HepG2 (cell line): ENCODE data around the gene TPX2. TPM values are rescaled to one million over a fixed set of nuclear protein-coding genes. Genes with fewer than 3 reads are reported as not detected.
A peak's percentile ranks its signal among the peaks of the same experiment; 100 is the strongest.

ENCODE experiments used
- AFF4 ChIP-seq: sonication (generic); formaldehyde crosslinking; IDR thresholded peaks from 2 replicates; pipeline ENCODE4 v1.4.0; 2020; ENCODE audit warnings: missing genetic modification reagents
- ARHGAP35 ChIP-seq: sonication (generic); formaldehyde crosslinking; IDR thresholded peaks from 2 replicates; pipeline ENCODE4 v1.9.0; 2022; ENCODE audit warnings: mild to moderate bottlenecking, inconsistent platforms, moderate library complexity, missing genetic modification reagents, borderline replicate concordance
- ATAD3A ChIP-seq: sonication (generic); formaldehyde crosslinking; IDR thresholded peaks from 2 replicates; pipeline ENCODE4 v1.4.0; 2020; ENCODE audit warnings: missing genetic modification reagents
- BCL6 ChIP-seq: IDR thresholded peaks from 2 replicates; pipeline ENCODE4 v1.6.1; 2016; ENCODE audit warnings: missing genetic modification reagents, missing compliant biosample characterization
- CENPBD1 ChIP-seq: sonication (generic); formaldehyde crosslinking; IDR thresholded peaks from 2 replicates; pipeline ENCODE4 v1.8.0; 2022; ENCODE audit warnings: missing genetic modification reagents, low read depth, mild to moderate bottlenecking, borderline replicate concordance
- EP300 ChIP-seq, 3 experiments: sonication (generic) in 1 of 3; formaldehyde crosslinking in 1 of 3; IDR thresholded peaks; 2 replicates each; pipeline versions ENCODE4 v1.5.1 to v1.6.1; 2011 to 2020; ENCODE audit warnings: low read depth in 2 of 3, low read length in 2 of 3, borderline replicate concordance in 1 of 3, improper control_type of control experiment in 1 of 3, mild to moderate bottlenecking in 1 of 3, missing genetic modification reagents in 1 of 3, moderate library complexity in 1 of 3
- ESRRA ChIP-seq: sonication (generic); formaldehyde crosslinking; IDR thresholded peaks from 2 replicates; pipeline ENCODE4 v1.5.1; 2020; ENCODE audit warnings: mild to moderate bottlenecking, low read depth, missing genetic modification reagents
- HDAC2 ChIP-seq: sonication (generic); formaldehyde crosslinking; IDR thresholded peaks from 2 replicates; pipeline ENCODE4 v1.4.0; 2020; ENCODE audit warnings: missing genetic modification reagents
- HOXA9 ChIP-seq: sonication (generic); formaldehyde crosslinking; IDR thresholded peaks from 2 replicates; pipeline ENCODE4 v1.8.1; 2022; ENCODE audit warnings: missing genetic modification reagents, mild to moderate bottlenecking, moderate library complexity, borderline replicate concordance
- IRF9 ChIP-seq: sonication (generic); formaldehyde crosslinking; IDR thresholded peaks from 2 replicates; pipeline ENCODE4 v1.8.0; 2022; ENCODE audit warnings: missing genetic modification reagents, mild to moderate bottlenecking, borderline replicate concordance
- KAT2B ChIP-seq: fragments of 150-350 bp; IDR thresholded peaks from 2 replicates; pipeline ENCODE4 v1.6.1; 2014; ENCODE audit warnings: low read depth, low read length, borderline replicate concordance
- ONECUT2 ChIP-seq: sonication (generic); formaldehyde crosslinking; IDR thresholded peaks from 2 replicates; pipeline ENCODE4 v1.4.0; 2020; ENCODE audit warnings: missing genetic modification reagents
- RFXANK ChIP-seq: IDR thresholded peaks from 2 replicates; pipeline ENCODE4 v1.6.1; 2016
- SMC3 ChIP-seq: IDR thresholded peaks from 2 replicates; pipeline ENCODE4 v1.6.1; 2011; ENCODE audit warnings: low read length, improper control_type of control experiment
- TAF1 ChIP-seq: sonication (generic); formaldehyde crosslinking; IDR thresholded peaks from 2 replicates; pipeline ENCODE4 v1.4.0; 2020; ENCODE audit warnings: missing genetic modification reagents
- TOPORS ChIP-seq: sonication (generic); formaldehyde crosslinking; IDR thresholded peaks from 2 replicates; pipeline ENCODE4 v1.8.0; 2023; ENCODE audit warnings: mild to moderate bottlenecking, missing genetic modification reagents
- ZBTB10 ChIP-seq: sonication (generic); formaldehyde crosslinking; IDR thresholded peaks from 2 replicates; pipeline ENCODE4 v1.4.0; 2020; ENCODE audit warnings: missing genetic modification reagents, borderline replicate concordance
- ZNF296 ChIP-seq: sonication (generic); formaldehyde crosslinking; conservative IDR thresholded peaks from 2 replicates; pipeline ENCODE4 v1.5.0; 2020; ENCODE audit warnings: mild to moderate bottlenecking, missing genetic modification reagents
- ZNF350 ChIP-seq: sonication (generic); formaldehyde crosslinking; IDR thresholded peaks from 2 replicates; pipeline ENCODE4 v1.4.0; 2020; ENCODE audit warnings: mild to moderate bottlenecking, low read depth, missing genetic modification reagents, borderline replicate concordance
- ZNF790 ChIP-seq: sonication (generic); formaldehyde crosslinking; IDR thresholded peaks from 2 replicates; pipeline ENCODE4 v1.8.0; 2022; ENCODE audit warnings: missing genetic modification reagents, mild to moderate bottlenecking, borderline replicate concordance
- polyA plus RNA-seq, 8 experiments: library from polyadenylated mRNA; depleted of rRNA in 3 of 8; stranded (reverse) in 7 of 8; unstranded in 1 of 8; fragments of >200 nt; fragmentation: Illumina TruSeq in 4 of 8; extraction: Trizol in 4 of 8; gene quantifications; 2 replicates each; pipeline versions ENCODE4 v1.2.1 to v1.2.3, GENCODE V29; 2011 to 2016; ENCODE audit warnings: low read depth in 4 of 8, missing spikeins in 1 of 8, mixed read lengths in 1 of 8; ENCODE audit not compliant: insufficient read depth in 1 of 8
- total RNA-seq, 5 experiments: library from RNA; depleted of rRNA; stranded (reverse); fragments of >200 nt; fragmentation: Illumina TruSeq; extraction: Trizol; gene quantifications; 2 replicates each; pipeline ENCODE4 v1.2.3, GENCODE V29; 2016; ENCODE audit warnings: low read depth in 1 of 5

TPX2 gene
- total and polyA plus RNA-seq, 2 of the 13 experiments (the other 11 are each of a cell fraction or from before 2014, with no cell fraction given), result 34.3 to 124 TPM

GRCh38 chr20:31722257-31723068 is 16.6 kb upstream of the TPX2 start, which contains the start of gene BCL2L1 (continued):
- TF ChIP-seq ZBTB10 (CRISPR knock-in tag), result no peak; the same call in 1 of the 2 replicates
- TF ChIP-seq ARHGAP35 (CRISPR knock-in tag), result 0 out of 2 replicates have a peak, but pooled peaks have one; percentile 27
- TF ChIP-seq HDAC2 (CRISPR knock-in tag), result 0 out of 2 replicates have a peak, but pooled peaks have one; percentile 19
- peak; percentile 80 for TF ChIP-seq SMC3
- TF ChIP-seq ZNF790 (CRISPR knock-in tag), result no peak; the same call in 1 of the 2 replicates
- no peak; the same call in 1 of the 2 replicates for TF ChIP-seq ATAD3A
- no peak for TF ChIP-seq AFF4 (CRISPR knock-in tag)
- peak in 1 of 2 experiments; percentile 40; a peak in 1 of 4 replicates for TF ChIP-seq EP300 (IDR thresholded peaks at IDR 0.05; ENCODE audit: low read depth in 2 of 2, low read length in 2 of 2)
- no peak for TF ChIP-seq EP300 (CRISPR knock-in tag; IDR thresholded peaks at IDR 0.05; ENCODE audit: borderline replicate concordance)
- TF ChIP-seq BCL6 (CRISPR knock-in tag), result peak; percentile 52
- TF ChIP-seq ZNF350 (CRISPR knock-in tag), result no peak
- peak; percentile 65; the same call in 1 of the 2 replicates for TF ChIP-seq ZNF296 (CRISPR knock-in tag)
- no peak for TF ChIP-seq KAT2B
- 0 out of 2 replicates have a peak, but pooled peaks have one; percentile 9 for TF ChIP-seq ESRRA
- TF ChIP-seq IRF9 (CRISPR knock-in tag), result peak; percentile 15; the same call in 1 of the 2 replicates
- TF ChIP-seq RFXANK (CRISPR knock-in tag), result no peak
- 0 out of 2 replicates have a peak, but pooled peaks have one; percentile 63 for TF ChIP-seq ONECUT2 (CRISPR knock-in tag)
- 0 out of 2 replicates have a peak, but pooled peaks have one; percentile 41 for TF ChIP-seq CENPBD1 (CRISPR knock-in tag)
- TF ChIP-seq HOXA9, result 0 out of 2 replicates have a peak, but pooled peaks have one; percentile 40
- TF ChIP-seq TOPORS (CRISPR knock-in tag), result no peak
- TF ChIP-seq TAF1, result peak; percentile 73
